A549 (cell line): ENCODE results near the gene METRNL.

Experiments used
- CTCF ChIP-seq: fragments of >200 bp; sonication (Bioruptor Twin); formaldehyde crosslinking; IDR thresholded peaks from 3 replicates; pipeline ENCODE4 v1.5.1; 2016
- JUNB ChIP-seq: fragments of >200 bp; sonication (Bioruptor Twin); formaldehyde crosslinking; IDR thresholded peaks from 2 replicates; pipeline ENCODE4 v1.6.1; 2016
- POLR2A ChIP-seq: IDR thresholded peaks from 2 replicates; pipeline ENCODE4 v1.6.1; 2012; ENCODE audit warnings: mild to moderate bottlenecking, low read length

- TF ChIP-seq CTCF (no peak), POLR2A (no peak), JUNB (no peak)
Observed at GRCh38 chr17:83037874-83038165, 41.6 kb upstream of the METRNL start.
